Pancreas (tissue), 10 donors: ENCODE results near the gene AHNAK. TPM values are rescaled to one million over a fixed set of nuclear protein-coding genes. Genes with fewer than 3 reads are reported as not detected.

Experiments used
- ATAC-seq, 4 donors: fragments of 200-7000 bp; cut with Tn5 transposase; one replicate each; pipeline versions ENCODE4 v1.8.0 to v1.9.1; 2020; ENCODE audit warnings: mild to moderate bottlenecking in 4 of 4, moderate library complexity in 4 of 4
- DNase-seq, 6 donors: peaks; one replicate each; pipeline ENCODE4 v3.0.0-alpha.2; 2020
- FAIRE-seq: peaks from 2 replicates; lab custom pipeline; 2012; peaks lifted over from hg19 to GRCh38; lab: Jason Lieb, UNC
- H3K27ac ChIP-seq, 4 donors: fragments of 200-600 bp; sonication (generic); 1 replicate in 3 of 4; 2 replicates in 1 of 4; pipeline versions ENCODE4 v1.5.0 to v1.8.0; 2020
- H3K27me3 ChIP-seq, 4 donors: fragments of 200-600 bp; one replicate each; pipeline ENCODE4 v1.8.0; 2021
- H3K36me3 ChIP-seq, 3 donors: fragments of 200-600 bp; sonication (generic) in 1 of 3; one replicate each; pipeline versions ENCODE4 v1.5.0 to v1.8.0; 2020 to 2021
- H3K4me1 ChIP-seq, 3 donors: fragments of 200-600 bp; one replicate each; pipeline ENCODE4 v1.8.0; 2021
- H3K4me3 ChIP-seq, 4 donors: fragments of 200-600 bp; sonication (generic) in 2 of 4; one replicate each; pipeline versions ENCODE4 v1.5.0 to v1.8.0; 2020 to 2021
- H3K9me3 ChIP-seq, 4 donors: fragments of 200-600 bp; one replicate each; pipeline ENCODE4 v1.8.0; 2021
- CTCF ChIP-seq, 4 donors: fragments of 200-600 bp; sonication (generic) in 3 of 4; IDR thresholded peaks; one replicate each; pipeline versions ENCODE4 v1.5.0 to v1.8.0; 2021; ENCODE audit warnings: antibody characterized with exemption in 4 of 4
- WGBS, 2 donors: extraction: QIAGEN DNeasy Blood & Tissue Kit; methylation state at CpG; one replicate each; pipeline ENCODE4 v1.1.7; 2013; 5-methylcytosine and 5-hydroxymethylcytosine counted together
- intact Hi-C, 3 donors: fragments of 100-400 bp; cut with DNase I; formaldehyde crosslinking; loops; one replicate each; pipeline versions ENCODE4 v1.11.1 to v1.14.2; 2022
- polyA plus RNA-seq, 2 donors: library from polyadenylated mRNA; stranded (reverse); fragments of 200-250 nt; gene quantifications; one replicate each; pipeline ENCODE4 v1.2.3, GENCODE V29; 2013
- total RNA-seq, 6 donors: library from RNA; stranded (reverse); fragmentation: NEBNext Ultra II Directional in 4 of 6; extraction: Animal tissue kit (Norgen Biotek cat#: 25700) in 4 of 6; gene quantifications; one replicate each; pipeline versions ENCODE4 v1.2.1 to v1.2.4, GENCODE V29; 2021 to 2023
- donor health status: healthy with polysubstance abuse.
- donor health status: DM: no; HTN: no; CAD: no; lungs with moderate emphysema.
- donor health status: DM: no; HTN: no; CAD: no.
- donor health status: control.
- donor health status: control.
- donor health status: Bipolar disorder and iron deficiency.
- donor health status: DM: yes; HTN: yes; CAD: no.
- donor health status: DM: no; HTN: no; CAD: no.
- donor health status: DM: no; HTN: no; CAD: no.
- donor health status: DM: yes; HTN: yes; CAD: no.

The AHNAK gene
- total and polyA plus RNA-seq, 8 donors: 18.7 to 163 (median 66.8) TPM

- H3K9me3 ChIP-seq: no peaks in the 10 kb centered on the region
- H3K4me3 ChIP-seq: peak overlapping the region in 2 of 4 donors; percentile 16 to 24
- peaks cover 0 to 3% (median 0%) of the 10 kb centered on the region in 4 donors for H3K27me3 ChIP-seq
- no peaks in the 10 kb centered on the region for H3K36me3 ChIP-seq
- WGBS, 2 donors: 6% methylated on average over 19 of the region's 19 CpGs
- no peak for FAIRE-seq
- peak; percentile 60 to 88 (median 70) for DNase-seq
- TF ChIP-seq CTCF (IDR thresholded peaks at IDR 0.05): peak; percentile 25 to 47 (median 30)
- peak; percentile 85 to 96 (median 94) for ATAC-seq
- H3K27ac ChIP-seq: peak overlapping the region; percentile 23 to 68 (median 50)
- intact Hi-C loops: no loop called here
- H3K4me1 ChIP-seq: peaks cover 6 to 10% (median 9%) of the 10 kb centered on the region in 3 donors
Measured at GRCh38 chr11:62508336-62509058, 38.1 kb downstream of the AHNAK start.

GRCh38 chr11:62507125-62507422, 39.5 kb downstream of the AHNAK start:
- Histone ChIP-seq H3K9me3 (no peaks in the 10 kb centered on the region), H3K27ac (no peak overlapping the region), H3K4me3 (no peak overlapping the region), H3K27me3 (peaks cover 0 to 3% (median 0%) of the 10 kb centered on the region in 4 donors), H3K4me1 (peaks cover 6 to 10% (median 9%) of the 10 kb centered on the region in 3 donors), H3K36me3 (no peaks in the 10 kb centered on the region)
- 60 to 71% methylated on average over 1 of the region's 1 CpG for WGBS, 2 donors
- no peak for DNase-seq
- no peak for FAIRE-seq
- ATAC-seq: no peak
- TF ChIP-seq CTCF (IDR thresholded peaks at IDR 0.05): no peak
- intact Hi-C loops: no loop called here

DNA sequence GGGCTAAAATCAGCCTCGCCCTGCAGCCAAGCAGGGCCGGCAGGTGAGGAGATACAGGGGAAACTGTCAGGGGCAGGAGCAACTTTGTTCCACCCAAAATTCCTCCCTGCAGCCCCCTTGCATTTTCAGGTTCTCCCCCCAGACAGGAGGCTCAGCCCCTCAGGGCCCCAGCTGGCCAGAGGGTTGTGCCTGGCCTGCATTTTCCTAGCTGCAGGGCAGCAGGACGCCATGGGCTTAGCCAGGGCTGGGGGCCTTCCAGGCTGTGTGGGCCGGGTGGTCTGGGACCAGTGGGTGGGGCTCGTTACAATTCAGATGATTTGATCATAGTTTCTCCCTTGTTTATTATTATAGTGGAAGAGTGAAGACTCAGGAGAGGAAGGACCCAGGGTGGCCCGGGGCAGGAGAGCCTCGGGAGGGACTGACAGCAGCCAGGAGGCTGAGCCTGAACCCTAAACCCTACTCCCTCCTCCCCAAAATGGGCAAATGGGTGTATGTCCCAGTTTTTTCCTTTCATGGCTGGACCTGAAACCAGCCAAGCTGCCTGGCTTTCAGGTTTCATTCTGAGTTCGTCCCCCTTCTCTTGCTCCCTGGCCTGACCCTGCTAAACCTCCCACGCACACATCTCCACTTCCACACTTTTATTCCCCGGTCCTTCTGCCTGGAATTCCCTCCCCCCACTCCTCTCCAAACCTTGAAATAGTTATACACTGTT, 40.0 kb downstream of the AHNAK start:
- no peak for TF ChIP-seq CTCF (IDR thresholded peaks at IDR 0.05)
- DNase-seq (no peak), FAIRE-seq (no peak), ATAC-seq (no peak)
- Histone ChIP-seq H3K36me3 (no peaks in the 10 kb centered on the region), H3K27ac (no peak overlapping the region), H3K4me3 (no peak overlapping the region), H3K4me1 (peaks cover 6 to 10% (median 9%) of the 10 kb centered on the region in 3 donors), H3K9me3 (no peaks in the 10 kb centered on the region), H3K27me3 (peaks cover 0 to 3% (median 0%) of the 10 kb centered on the region in 4 donors)
- intact Hi-C loops: no loop called here
- WGBS, 2 donors: 75 to 80% methylated on average over 10 of the region's 10 CpGs

GRCh38 chr11:62505440-62506091, 41.0 kb downstream of the AHNAK start:
- peak overlapping the region in 2 of 4 donors; percentile 11 to 20 for H3K4me3 ChIP-seq
- WGBS, 2 donors: 21 to 23% methylated on average over 29 to 30 of the region's 30 CpGs
- FAIRE-seq: no peak
- H3K36me3 ChIP-seq: no peaks in the 10 kb centered on the region
- H3K27me3 ChIP-seq: peaks cover 0 to 3% (median 0%) of the 10 kb centered on the region in 4 donors
- H3K27ac ChIP-seq: no peak overlapping the region
- peaks cover 6 to 10% (median 9%) of the 10 kb centered on the region in 3 donors for H3K4me1 ChIP-seq
- no peak for TF ChIP-seq CTCF (IDR thresholded peaks at IDR 0.05)
- no peak for DNase-seq
- no peaks in the 10 kb centered on the region for H3K9me3 ChIP-seq
- intact Hi-C loops: no loop called here
- ATAC-seq: no peak
